COLO668 (cell line): ENCODE data around the gene SYNJ1.
"Not testable (repeated sequence)": the region's sequence is repeated elsewhere in the genome, so short reads cannot be mapped to it uniquely, and the experiment has no call there.

Experiments used
- DNase-seq: peaks from one replicate; lab custom pipeline; 2025; ENCODE audit not compliant: unreplicated experiment; lab: John Stamatoyannopoulos, UW

SYNJ1 gene, protein sequence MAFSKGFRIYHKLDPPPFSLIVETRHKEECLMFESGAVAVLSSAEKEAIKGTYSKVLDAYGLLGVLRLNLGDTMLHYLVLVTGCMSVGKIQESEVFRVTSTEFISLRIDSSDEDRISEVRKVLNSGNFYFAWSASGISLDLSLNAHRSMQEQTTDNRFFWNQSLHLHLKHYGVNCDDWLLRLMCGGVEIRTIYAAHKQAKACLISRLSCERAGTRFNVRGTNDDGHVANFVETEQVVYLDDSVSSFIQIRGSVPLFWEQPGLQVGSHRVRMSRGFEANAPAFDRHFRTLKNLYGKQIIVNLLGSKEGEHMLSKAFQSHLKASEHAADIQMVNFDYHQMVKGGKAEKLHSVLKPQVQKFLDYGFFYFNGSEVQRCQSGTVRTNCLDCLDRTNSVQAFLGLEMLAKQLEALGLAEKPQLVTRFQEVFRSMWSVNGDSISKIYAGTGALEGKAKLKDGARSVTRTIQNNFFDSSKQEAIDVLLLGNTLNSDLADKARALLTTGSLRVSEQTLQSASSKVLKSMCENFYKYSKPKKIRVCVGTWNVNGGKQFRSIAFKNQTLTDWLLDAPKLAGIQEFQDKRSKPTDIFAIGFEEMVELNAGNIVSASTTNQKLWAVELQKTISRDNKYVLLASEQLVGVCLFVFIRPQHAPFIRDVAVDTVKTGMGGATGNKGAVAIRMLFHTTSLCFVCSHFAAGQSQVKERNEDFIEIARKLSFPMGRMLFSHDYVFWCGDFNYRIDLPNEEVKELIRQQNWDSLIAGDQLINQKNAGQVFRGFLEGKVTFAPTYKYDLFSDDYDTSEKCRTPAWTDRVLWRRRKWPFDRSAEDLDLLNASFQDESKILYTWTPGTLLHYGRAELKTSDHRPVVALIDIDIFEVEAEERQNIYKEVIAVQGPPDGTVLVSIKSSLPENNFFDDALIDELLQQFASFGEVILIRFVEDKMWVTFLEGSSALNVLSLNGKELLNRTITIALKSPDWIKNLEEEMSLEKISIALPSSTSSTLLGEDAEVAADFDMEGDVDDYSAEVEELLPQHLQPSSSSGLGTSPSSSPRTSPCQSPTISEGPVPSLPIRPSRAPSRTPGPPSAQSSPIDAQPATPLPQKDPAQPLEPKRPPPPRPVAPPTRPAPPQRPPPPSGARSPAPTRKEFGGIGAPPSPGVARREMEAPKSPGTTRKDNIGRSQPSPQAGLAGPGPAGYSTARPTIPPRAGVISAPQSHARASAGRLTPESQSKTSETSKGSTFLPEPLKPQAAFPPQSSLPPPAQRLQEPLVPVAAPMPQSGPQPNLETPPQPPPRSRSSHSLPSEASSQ (N-terminal part only)

DNA sequence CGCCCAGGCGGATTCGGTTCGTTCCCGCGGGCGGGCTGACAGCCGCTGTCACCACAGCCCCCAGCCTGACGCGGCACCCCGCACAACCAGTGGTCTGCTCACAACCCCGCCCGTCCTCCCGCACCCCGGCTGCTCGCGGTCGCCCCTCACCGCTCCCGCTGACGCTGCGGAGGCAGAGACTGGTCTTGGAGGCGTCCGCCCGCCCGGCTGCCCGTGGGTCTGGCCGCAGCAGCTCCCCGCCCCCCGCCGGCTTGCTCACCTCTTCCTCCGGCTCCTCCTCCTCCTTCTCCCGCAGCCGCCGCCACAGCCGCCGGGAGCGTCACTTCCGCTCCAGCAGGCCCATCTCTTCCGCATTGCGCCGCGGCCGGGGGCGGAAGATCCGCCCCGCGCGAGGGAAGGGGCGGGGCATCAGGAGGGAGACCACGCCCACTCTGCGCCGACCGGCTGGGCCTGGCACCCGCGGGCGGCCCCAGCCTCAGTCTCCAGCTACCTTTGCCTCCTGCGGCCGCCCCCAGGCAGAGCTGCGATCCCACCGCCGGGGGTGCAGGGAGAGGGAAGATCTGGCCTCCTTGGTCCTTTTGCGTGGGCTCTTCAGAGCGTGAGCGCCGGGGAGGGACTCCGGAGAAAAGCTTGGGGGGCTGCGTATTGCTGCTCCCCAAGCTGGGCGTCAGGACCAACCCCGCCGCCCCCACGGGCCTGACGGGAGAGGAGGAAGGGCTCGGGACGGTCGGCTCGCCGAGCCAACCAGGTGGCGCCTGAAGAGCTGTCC, at the start of gene SYNJ1:
SYNJ1 (minus strand) TSS at position 327 of the 769 bp plus-strand sequence. CDS start 1,118 bp downstream, outside the sequence.
- DNase-seq: peak; percentile 97

DNA sequence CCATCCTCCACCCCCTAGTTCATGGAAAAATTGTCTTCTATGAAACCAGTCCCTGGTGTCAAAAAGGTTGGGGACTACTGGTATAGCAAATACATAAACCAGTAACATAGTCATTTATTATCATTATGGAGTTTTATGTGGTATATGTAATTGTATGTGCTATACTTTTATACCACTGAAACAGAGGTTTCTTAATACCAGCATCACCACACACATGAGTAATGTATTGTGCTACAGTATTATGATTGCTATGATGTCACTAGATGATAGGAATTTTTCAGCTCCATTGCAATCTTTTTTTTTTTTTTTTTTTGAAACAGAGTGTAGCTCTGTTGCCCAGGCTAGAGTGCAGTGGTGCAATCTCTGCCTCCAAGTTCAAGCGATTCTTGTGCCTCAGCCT, 49.5 kb upstream of the SYNJ1 start:
- no peak for DNase-seq

DNA sequence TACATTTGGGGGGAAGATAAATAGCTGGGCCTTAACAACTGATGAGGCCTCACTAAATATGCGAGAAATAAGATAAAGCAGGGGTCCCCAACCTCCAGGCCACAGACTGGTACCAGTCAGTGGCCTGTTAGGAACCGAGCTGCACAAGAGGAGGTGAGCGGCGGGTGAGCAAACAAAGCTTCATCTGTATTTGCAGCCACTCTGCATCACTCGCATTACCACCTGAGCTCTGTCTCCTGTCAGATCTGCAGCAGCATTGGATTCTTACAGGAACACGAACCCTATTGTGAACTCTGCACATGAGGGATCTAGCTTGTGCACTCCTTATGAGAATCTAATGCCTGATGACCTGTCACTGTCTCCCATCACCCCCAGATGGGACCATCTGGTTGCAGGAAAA, 48.9 kb upstream of the SYNJ1 start:
- DNase-seq: no peak

- not testable (repeated sequence) for DNase-seq
Measured at GRCh38 chr21:32773048-32773344, 45.2 kb upstream of the SYNJ1 start.

DNA sequence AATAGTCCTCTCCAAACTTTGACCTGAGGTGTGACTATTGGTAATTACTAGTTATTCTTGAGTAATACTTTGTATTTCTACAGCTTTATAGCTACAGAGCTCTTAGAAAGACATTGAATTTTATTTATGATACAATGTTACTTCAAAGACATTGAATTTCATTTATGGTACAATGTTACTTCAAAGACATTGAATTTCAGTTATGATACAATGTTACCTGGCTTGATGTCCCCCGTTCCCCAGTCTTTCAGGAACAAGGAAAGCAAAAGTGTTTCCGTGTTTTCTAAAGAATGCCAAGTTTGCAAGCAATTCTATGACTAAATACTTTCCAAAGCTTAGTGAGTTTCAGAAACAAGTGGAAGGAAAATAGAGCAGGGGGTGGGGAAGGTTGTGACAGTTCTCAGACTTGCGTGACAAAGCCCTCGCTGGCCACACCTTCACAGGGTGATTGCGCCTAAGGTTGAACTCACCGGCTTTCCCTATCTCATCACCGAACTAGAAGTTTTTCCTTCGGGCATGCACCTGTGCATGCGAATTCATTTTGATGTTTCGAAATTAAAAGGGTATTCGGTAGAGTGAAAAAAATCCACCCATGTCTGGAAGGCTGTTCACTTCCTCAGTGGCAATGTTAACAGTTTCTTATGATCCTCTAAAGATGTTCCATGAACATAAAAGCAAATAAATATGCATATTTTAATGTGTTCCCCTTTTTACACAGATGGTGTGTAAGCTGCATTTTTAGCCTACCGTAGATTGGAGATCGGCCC, 44.7 kb upstream of the SYNJ1 start:
- peak; percentile 52 for DNase-seq

DNA sequence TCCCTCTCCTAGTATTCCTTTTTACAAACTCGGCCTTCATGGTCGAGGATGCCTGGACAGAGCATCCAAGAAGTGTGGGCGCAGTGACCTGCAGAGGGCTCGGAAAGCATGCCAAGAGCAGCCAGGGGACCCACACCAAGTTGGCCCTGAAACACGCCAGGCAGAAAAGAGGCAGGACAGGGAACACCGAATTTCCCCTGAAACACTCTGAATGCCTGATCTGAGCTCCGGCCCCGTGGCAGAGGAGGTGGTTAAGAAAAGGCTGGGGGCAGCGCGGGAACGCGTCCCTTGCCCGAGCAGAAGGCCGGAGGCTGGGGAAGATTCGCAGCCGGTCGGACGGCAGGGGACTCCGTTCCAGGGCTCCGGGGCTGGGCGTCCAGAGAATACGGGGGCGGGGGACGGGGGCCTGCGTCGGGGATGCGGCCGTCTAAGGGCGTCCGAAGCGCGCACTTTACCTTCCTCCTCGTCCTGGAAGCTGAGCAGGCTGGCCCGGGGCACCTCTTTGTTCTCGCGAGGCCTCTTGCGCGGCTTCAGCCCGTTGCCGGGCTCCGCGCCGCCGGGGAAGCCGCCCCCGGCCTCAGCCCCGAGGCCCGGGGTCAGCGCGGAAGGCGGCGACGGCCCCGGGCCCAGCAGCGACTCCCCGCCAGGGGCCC, 43.2 kb upstream of the SYNJ1 start:
- peak; percentile 84 for DNase-seq

GRCh38 chr21:32768530-32768929, 40.7 kb upstream of the SYNJ1 start:
- DNase-seq: no peak

DNA sequence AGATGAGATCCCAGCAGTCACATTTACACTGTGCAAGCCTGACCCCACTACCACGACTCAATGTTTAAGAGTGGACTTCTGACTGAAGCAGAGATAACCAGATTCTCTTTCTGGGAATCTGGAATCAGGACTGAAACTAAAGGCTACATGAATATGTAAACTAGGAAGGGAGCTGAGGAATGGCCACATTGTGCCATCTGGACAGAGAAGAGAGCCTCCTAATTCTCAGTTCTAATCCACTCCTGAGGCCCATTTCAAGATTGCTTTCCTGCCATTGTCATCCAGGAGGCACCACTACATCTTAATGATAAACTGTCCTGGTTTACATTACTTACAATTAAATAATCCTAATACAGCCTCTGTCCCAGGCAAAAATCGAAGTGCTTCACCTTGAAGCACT, 37.2 kb upstream of the SYNJ1 start:
- no peak for DNase-seq

GRCh38 chr21:32764186-32764585, 36.4 kb upstream of the SYNJ1 start:
- no peak for DNase-seq

- no peak for DNase-seq
Measured at GRCh38 chr21:32757804-32758203, 30.0 kb upstream of the SYNJ1 start.

GRCh38 chr21:32756096-32756495, 28.3 kb upstream of the SYNJ1 start:
- DNase-seq: no peak

GRCh38 chr21:32753818-32754585, 26.2 kb upstream of the SYNJ1 start:
- DNase-seq: no peak

DNA sequence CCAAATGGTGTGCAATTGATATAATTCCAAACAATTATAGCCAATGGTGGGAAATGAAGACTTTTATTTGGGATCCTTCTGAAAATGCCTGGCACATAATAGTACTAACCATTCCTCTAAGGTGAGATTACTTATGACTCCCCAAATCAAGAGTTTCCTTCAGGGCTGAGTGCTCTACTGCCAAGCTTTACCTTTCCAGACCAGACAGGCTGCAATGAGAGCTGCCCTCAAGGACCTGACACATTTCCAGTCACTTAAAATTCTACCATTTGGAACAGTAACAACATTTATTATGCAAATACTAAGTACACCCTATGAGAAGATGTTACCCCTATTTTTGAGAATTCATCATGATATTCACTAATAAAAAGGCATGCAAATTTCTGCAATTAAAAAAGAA, 22.6 kb upstream of the SYNJ1 start:
- DNase-seq: no peak

DNA sequence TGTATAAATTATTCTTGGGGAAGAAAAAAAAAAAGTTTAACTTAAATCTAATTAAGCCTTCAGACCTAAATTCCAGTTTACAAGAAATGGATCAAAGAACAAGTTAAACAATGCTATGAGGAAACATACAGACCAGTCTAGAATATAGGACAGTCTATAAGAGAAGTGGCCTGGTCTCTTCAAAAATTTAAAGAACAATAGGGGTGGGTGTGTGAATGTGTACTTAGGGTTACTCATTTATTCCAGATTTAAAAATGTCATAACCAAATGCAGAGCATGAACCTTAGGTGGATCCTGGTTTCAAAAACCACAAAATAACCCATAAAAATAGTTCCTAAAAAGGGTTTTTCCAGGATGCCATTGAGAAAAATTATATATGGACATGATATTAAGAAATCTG, 21.8 kb upstream of the SYNJ1 start:
- no peak for DNase-seq

- DNase-seq: no peak
Measured at GRCh38 chr21:32748529-32748928, 20.7 kb upstream of the SYNJ1 start.

DNA sequence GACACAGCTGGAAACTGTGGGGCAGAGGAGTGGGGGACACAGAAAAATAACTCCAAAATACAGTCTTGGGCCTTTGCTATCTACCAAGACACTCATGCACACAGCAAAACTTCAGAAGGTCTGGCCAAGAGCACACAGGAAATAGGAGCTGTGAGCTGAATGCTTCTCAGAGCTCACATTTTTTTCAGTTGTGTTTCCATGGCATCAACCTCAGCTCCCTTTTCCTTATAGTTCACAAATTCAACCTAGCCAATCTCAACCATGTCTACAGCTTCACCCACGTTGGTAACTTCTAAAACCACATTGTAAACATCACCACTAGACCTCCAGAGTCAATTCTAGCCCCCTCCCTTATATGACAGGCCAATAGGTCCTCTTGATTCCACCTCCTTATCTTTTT, 19.6 kb upstream of the SYNJ1 start:
- DNase-seq: no peak

GRCh38 chr21:32746711-32747110, 18.9 kb upstream of the SYNJ1 start:
- not testable (repeated sequence) for DNase-seq

DNA sequence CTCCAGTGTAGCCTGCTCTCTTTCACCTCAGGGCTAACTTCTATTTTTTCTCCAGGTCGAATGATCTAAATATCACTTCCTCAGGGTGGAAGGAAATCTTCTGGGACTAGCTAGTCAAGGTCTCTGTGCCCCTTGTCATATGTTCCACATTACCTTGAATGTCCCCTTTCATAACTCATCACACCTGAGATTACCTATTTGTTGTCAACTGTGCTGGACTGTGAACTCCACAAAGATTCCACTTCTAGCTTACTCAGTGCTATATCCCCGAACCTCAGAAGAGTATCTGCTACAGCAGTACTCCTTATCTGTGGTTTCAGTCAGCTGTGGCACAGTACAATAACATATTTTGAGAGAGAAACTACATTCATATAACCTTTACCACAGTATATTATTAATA, 14.6 kb upstream of the SYNJ1 start:
- DNase-seq: no peak

GRCh38 chr21:32741336-32741735, 13.5 kb upstream of the SYNJ1 start:
- no peak for DNase-seq
